DOHH2 (cell line): ENCODE results near the gene GRID2.

Source experiments
- EZH2phosphoT487 ChIP-seq: fragments of 200-600 bp; sonication (generic); IDR thresholded peaks from 2 replicates; pipeline ENCODE4 v1.6.1; 2017; ENCODE audit warnings: borderline replicate concordance, mild to moderate bottlenecking, antibody characterized with exemption, low read length, moderate library complexity, mixed read lengths
- TF ChIP-seq, protein P1 (sequence below): fragments of 200-600 bp; sonication (generic); IDR thresholded peaks from one replicate; pipeline ENCODE4 v1.5.1; 2014; ENCODE audit warnings: antibody characterized with exemption, mild to moderate bottlenecking, low read depth, low read length; ENCODE audit not compliant: poor library complexity, severe bottlenecking

DNA sequence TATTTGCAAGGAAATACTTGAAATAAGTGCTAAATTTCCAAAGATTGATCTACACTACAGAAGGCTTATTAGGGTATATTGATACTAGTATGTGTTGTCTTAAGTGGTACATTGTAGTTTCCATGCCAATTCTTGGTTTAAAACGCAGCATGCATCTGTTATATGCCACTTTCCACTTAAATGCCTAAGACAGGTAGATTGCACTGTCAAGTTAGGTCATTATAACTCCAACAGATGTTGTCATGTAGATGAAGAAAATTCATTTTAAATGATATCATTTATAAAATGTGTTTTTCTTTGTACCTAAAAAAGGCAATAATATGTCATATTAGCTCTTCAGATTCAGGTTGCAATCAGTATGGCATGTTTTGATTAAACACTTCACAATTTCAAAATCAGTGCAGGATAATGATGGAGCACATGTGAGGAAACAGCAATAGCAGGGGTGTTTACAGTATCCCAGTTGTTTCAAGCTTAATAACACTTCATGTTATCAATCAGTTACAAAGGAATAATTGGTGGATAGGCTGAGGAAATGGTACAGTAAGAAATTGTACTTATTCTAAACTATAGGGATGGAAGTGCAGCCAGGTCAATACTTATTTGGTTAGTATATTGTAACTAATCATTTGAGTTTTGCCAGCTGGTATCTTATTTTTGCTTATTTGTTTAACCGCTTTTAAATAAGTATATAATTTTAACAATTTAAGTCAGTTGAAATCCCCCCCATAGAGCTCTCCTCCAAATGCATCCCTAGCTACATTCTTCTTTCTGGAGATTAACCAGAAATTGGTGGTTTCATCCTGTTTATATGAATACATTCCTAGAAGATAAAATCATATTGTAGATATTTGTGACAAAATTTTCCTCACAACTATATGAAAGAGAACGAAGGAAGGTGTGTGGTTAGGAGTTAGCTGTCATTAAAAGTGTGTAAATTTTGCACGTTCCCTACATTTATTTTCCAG is 1070.4 kb downstream of the GRID2 start:
- TF ChIP-seq, protein P1, sequence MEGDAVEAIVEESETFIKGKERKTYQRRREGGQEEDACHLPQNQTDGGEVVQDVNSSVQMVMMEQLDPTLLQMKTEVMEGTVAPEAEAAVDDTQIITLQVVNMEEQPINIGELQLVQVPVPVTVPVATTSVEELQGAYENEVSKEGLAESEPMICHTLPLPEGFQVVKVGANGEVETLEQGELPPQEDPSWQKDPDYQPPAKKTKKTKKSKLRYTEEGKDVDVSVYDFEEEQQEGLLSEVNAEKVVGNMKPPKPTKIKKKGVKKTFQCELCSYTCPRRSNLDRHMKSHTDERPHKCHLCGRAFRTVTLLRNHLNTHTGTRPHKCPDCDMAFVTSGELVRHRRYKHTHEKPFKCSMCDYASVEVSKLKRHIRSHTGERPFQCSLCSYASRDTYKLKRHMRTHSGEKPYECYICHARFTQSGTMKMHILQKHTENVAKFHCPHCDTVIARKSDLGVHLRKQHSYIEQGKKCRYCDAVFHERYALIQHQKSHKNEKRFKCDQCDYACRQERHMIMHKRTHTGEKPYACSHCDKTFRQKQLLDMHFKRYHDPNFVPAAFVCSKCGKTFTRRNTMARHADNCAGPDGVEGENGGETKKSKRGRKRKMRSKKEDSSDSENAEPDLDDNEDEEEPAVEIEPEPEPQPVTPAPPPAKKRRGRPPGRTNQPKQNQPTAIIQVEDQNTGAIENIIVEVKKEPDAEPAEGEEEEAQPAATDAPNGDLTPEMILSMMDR: no peak
- TF ChIP-seq EZH2phosphoT487: no peak
